GM18520 (cell line): ENCODE measurements around the gene LRP10.
"Not testable (repeated sequence)": the region's sequence is repeated elsewhere in the genome, so short reads cannot be mapped to it uniquely, and the experiment has no call there.

Experiments
- ATAC-seq: cut with Tn5 transposase; IDR thresholded peaks from one replicate; pipeline ENCODE4 v1.9.1; 2021; ENCODE audit not compliant: unreplicated experiment

The LRP10 gene

DNA sequence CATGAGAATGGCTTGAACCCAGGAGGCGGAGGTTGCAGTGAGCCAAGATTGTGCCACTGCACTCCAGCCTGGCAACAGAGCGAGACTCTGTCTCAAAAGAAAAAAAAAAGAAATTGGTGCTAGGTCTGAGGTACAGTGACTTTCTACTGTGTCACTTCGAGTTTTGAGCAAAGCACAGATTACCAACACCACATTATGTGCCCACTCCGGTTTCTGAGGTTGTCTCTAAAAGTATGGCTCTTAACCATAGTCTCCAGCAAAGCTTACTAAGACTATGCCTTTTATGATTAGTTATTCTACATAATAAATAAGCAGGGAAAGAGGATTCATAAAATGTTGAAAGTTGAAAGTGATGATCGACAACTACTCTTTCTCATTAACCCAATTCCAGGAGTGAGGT is 39.4 kb downstream of the LRP10 start:
- no peak for ATAC-seq

DNA sequence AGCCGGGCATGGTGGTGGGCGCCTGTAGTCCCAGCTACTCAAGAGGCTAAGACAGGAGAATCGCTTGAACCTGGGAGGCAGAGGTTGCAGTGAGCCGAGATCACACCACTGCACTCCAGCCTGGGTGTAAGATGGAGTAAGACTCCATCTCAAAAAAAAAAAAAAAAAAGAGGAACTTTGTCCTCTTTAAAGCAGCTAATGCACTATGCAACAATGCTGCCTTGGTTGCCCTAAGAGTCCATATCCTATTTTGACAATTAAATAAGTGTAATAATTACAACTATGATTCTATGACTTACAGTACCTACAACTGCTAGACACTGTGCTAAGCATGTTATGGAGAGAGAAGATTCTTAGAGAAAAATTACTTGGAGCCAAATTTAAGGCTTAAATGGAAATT is 43.3 kb downstream of the LRP10 start:
- not testable (repeated sequence) for ATAC-seq

DNA sequence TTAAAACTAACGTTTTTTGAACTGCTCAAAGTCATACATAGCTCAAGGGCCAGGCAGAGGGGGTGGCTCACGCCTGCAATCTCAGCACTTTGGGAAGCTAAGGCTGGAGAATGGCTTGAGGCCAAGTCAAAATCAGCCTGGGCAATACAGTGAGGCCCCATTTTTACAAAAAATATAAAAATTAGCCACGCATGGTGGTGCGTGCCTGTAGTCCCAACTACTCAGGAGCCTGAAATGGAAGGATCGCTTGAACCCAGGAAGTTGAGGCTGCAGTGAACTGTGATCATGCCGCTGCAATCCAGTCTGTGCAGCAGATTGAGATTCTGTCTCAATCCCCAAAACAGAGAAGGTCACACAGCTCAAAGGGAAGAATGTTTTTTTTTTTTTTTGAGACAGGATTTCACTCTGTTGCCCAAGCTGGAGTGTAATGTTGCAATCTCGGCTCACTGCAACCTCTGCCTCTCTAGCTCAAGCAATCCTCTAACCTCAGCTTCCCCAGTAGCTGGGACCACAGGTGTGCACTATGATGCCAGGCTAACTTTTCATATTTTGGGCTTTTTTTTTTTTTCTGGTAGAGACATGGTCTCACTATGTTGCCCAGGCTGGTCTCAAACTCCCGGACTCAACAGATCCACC is 44.5 kb downstream of the LRP10 start:
- ATAC-seq, result no peak

DNA sequence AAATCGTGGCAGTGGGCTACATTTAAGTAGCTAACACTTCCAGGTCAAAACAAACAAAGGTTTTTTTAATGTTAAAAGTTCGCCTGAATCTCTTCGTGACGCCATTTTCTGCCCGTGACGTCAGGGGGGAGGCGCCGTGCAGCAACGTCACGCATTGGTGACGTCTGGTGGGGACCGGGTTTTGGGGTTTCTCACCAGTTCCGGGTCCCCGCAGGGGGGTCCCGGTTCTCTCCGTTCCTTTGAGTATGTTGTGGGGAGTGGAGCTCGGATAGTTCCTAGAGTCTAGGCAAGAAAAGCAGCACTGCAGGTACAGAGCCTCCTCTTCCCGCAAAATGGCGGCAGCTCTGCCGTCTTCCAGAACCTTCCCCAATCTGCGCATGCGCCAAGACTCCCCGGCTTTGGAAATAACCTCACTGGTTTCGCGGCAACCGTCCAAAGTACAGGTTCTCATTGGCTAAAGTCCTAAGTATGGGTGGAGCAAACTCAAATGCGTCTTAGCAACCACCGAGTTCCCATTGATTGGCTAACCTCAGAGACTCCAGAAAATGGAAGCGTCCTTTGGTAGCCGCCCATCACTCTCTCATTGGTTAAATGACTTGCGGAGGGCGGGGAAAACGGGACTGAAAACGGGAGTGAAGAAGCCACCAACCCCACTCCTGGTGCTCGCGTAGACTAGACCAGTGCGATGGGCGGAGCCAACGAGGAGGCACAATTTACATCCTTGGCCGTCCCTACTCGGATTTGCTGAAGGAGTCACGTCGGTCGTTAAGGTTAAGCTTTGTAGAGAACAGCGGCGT is 47.5 kb downstream of the LRP10 start, which contains the start of gene RBM23:
Gene RBM23, minus strand, starts transcription at position 346 of the 797 bp plus-strand sequence.
- ATAC-seq, result peak; percentile 88

DNA sequence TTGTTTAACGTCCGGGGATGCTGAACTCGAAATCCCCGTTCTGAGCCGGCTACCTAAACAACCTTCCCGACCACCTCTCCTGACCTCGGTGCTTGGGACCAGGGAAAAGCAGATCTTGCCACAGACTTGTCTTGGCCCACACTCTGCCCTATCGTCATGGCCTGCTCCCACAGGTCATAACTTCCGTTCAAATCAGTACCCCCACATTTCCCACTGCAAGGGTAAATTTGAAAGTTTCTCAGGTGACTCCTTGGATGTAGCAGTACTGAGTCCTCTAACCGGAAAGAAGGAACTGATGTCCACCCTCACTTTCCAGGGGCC is 48.0 kb downstream of the LRP10 start:
- no peak for ATAC-seq

DNA sequence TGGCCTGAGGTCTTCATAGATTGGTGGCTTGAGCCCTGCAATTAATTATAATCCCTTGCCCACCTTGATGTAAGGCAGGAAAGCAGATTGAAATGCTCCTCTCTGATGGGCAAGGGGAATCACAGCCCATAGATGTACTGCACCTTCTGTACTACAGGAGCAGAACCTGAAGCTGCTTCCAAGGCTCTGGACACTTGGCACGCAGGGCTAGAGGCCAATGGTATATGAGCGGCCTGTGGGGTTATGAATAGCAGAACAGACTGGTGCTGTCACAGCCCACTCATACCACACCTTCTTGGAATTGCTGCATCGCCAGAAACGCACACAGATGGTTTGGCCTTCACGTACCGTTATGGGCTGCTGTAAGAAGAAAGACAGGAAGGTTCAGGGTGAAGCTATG is 49.2 kb downstream of the LRP10 start:
- no peak for ATAC-seq

DNA sequence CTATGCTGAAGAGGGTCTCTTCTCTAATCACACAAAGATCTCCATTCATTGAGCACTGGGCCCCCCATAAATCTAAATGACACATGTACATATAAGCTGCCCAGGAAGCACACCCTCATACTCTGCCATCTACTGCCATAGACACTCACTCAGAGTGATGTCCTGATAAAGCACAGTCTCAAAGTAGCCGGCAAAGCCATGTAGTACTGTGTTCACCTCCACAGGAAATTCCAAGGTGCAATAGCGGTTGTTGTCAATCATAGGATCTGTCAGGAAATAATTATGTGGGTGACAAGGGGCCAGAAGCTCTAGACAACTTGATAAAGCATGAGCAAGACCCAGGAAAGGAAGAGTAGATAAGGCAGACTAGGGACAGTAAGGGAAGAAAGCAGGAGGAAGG is 50.8 kb downstream of the LRP10 start:
- no peak for ATAC-seq

DNA sequence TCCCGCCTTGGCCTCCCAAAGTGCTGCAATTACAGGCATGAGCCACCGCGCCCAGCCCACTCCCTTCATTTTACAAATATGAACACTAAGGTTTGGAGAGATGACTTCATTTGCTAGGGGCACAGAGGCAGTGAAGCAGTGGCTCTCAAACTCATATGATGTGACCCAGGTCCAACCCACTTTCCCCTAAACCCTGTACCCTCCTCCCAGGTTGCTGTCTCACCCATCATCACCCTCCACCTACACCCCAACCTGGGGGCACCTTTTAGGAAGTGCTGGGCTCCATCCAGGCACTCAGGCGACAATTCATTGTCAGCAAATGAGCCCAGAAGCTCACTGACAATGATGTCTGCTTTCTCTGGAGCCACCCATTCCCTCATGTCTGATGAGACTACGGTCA is 52.2 kb downstream of the LRP10 start:
- ATAC-seq, result no peak

DNA sequence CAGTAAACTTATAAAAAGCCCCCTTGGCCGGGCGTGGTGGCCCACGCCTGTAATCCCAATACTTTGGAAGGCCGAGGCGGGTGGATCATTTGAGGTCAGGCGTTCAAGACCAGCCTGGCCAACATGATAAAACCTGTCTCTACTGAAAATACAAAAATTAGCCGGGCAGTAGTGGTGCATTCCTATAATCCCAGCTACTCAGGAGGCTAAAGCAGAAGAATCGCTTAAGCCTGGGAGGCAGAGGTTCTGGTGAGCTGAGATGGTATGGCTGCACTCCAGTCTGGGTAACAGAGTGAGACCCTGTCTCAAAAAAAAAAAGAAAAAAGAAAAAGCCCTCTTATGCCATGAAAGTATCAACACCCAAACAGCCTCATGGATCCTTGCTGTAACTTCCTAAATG is 54.0 kb downstream of the LRP10 start:
- no peak for ATAC-seq

DNA sequence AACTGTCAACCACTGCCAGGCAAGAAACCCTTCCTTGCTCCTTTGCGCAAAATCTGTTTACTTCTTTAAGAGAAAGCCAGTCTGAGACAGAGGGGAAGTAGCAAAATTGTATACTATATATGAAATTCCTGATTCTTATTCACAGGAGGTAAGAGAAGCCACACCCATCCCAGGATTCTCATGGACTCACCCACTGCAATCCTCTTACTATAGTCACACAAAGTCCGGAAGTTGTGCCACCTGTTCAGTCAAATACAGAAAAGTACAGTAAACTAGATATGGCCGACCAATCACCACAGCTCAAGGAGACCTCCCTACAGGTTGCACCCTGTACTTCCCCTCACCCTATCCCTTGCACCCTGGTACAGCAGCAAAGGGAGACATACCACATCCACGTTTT is 54.8 kb downstream of the LRP10 start:
- no peak for ATAC-seq

DNA sequence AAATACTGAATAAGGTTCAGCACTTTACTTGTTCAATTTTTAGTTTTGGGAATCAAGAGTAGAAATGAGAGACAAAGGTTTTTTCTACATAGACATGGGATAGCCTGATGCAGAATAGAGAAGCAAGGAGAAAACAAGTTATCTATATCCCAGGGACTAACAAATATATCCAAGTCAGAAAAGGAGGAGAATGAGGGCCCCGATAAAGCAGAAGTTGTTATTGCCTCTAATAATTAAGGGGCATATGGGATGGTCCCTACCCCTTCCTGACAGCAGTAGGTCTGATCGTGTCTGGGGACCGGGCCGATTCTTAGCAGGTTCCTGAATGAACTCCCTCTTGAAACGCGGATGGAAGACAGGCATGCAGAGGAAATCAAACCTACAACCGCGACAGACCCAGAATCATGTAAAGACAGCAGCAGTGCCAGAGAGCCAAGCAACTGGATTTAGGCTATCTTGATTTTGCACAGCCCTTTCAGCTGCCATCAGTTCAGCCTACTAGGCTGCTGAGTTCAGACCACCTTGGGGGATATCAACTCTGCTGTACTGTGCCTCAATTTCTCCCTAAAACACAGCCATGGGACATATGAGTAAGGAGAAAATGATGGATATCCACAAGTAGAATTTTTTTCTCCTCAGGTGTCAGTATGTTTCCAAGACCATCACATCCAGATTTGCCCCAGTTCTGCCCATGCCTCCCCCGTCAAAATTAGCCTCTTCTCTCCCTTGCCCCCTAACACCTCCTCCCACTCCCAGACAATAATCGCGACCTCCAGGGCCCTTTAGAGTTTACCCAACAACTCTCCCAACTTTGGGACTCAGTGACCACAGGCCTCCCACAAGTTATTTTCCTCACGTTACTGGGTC is 56.9 kb downstream of the LRP10 start:
- ATAC-seq, result no peak

DNA sequence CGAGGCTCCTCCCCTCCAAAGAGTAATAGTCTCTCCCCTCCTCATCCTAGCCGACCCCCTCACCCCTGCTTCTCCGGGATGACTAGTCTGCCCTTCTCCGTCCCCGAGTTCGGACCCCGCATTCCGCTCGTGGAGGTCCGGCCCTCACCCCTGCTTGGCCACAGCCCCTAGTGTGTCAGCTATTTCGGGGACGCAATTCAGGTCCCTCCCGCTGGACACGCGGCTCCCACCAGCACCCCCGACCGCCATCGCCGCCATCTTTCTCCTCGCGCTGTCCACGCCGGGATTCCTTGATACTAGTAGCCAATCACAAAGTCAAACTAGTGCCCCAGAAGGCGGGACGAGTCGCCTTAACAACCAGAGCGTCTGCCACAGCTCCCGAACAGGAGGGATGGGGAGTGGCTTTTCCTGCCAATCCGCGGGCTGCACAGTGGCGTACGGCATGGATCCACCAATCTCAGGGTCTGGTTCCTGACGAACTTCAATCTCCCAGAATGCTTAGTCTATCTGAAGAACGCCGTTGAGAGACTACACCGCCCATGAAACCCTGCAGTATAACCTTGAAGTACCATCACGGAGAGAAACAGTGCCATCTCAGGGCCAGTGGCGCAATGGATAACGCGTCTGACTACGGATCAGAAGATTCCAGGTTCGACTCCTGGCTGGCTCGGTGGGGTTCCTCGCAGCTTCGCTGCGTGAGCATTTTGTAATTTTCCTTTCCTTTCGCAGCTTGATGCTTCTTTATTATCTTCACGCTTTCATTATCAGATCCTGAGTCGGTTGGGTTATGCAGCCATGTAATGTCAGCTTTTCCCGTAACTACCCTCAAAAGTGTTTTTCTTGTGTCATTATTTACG is 57.8 kb downstream of the LRP10 start, which contains the start of gene PRMT5:
Gene PRMT5, minus strand, starts transcription at position 273 of the 857 bp plus-strand sequence. Its CDS starts 15 bp downstream, at position 258.
- ATAC-seq, result peak; percentile 79

DNA sequence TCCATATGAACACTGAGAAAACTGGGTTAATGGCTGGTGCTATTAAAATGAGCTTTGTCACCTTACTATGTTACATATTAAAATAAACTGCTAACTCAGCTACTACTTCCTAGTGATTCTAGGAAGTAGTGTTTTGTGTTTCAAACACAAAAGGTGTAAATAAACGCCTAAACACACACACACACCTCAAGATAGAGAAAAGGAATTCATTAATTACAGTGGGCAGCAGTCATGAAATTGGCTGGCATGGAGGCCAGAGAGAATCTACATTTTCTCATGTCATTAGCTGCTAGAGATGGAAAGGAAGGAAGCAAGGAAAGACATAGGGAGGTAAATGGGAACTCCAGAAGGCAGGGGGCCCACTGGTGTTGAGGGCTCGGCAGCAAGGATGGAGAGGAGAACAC is 58.4 kb downstream of the LRP10 start:
- no peak for ATAC-seq
